Stimulated activated CD4-positive, alpha-beta T cell treated with anti-CD3 and anti-CD28 coated beads, Interleukin-1b, Interleukin-23, amount 100 ng/mL, for 4 hours (primary cell): Measurements from ENCODE around the gene NDUFA11.
"Not testable (repeated sequence)": the region's sequence is repeated elsewhere in the genome, so short reads cannot be mapped to it uniquely, and the experiment has no call there.

ENCODE experiments used
- DNase-seq, 2 donors: peaks; one replicate each; pipeline ENCODE4 v3.0.0-alpha.2; 2020; ENCODE audit warnings: low read depth in 2 of 2

Gene NDUFA11

DNA sequence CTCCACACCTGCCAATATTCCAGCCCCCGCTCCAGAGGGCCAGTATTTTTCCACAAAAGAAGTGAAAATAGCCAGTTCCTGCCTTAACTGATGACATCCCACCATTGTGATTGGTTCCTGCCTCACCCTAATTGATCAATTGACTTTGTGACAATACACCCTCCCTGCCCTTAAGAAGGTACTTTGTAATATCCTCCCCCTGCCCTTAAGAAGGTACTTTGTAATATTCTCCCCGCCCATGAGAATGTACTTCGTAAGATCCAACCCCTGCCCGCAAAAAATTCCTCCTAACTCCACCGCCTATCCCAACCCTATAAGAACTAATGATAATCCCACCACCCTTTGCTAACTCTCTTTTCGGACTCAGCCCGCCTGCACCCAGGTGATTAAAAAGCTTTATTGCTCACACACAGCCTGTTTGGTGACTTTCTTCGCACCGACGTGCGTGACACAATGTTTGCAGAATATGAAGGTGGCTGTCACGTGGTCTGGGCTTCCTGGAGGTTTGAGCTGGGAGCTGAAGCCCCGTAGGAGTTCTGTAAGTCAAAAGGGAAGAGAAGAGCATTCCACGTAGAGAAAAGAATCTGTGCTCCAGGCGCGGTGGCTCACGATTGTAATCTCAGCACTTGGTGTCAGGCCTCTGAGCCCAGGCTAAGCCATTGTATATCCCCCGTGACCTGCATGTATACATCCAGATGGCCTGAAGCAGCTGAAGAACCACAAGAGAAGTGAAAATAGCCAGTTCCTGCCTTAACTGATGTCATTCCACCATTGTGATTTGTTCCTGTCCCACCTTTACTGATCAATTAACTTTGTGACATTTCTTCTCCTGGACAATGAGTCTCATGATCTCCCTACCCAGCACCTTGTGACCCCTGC, 46.1 kb downstream of the NDUFA11 start:
- DNase-seq, result no peak

DNA sequence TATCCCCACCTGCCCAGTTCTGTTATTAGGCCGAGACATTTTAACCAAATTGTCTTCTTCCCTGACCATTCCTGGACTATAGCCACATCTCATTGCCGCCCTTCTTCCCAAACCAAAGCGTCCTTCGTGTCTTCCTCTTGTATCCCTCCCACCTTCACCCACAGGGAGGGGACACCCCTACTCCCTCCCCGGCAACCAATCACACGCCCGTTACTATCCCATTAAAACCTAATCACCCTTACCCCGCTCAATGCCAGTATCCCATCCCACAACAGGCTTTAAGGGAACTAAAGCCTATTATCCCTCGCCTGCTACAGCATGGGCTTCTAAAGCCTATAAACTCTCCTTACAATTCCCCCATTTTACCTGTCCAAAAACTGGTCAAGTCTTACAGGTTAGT, 48.4 kb downstream of the NDUFA11 start:
- DNase-seq, result not testable (repeated sequence)

GRCh38 chr19:5854121-5854520, 49.5 kb downstream of the NDUFA11 start:
- DNase-seq, result not testable (repeated sequence)

DNA sequence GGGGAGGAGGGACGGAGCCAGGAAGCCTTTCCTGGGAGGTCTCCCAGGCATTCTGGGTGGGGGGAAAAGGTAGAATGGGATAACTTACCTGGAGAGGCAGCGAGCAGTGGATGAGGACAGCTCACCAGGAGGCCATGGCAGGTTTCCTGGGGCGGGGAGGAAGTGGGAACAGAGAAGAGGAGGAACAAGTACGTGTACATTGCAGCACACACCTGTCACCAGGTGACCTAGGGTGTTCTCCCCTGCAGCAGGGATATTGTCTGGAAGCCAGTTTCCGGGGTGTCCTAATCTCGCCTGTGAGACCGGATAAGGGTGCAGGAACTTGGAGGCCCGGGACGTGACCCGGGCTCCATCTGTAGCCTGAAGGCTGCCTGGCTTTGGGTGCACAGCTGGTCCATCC, 52.3 kb downstream of the NDUFA11 start, which contains the start of gene FUT3:
Gene FUT3 (minus strand): TSS at position 148 of the 400 bp plus-strand sequence.
- DNase-seq, result no peak

GRCh38 chr19:5850743-5851293, 52.8 kb downstream of the NDUFA11 start:
- DNase-seq, result no peak

GRCh38 chr19:5850189-5850588, 53.4 kb downstream of the NDUFA11 start:
- DNase-seq, result no peak

DNA sequence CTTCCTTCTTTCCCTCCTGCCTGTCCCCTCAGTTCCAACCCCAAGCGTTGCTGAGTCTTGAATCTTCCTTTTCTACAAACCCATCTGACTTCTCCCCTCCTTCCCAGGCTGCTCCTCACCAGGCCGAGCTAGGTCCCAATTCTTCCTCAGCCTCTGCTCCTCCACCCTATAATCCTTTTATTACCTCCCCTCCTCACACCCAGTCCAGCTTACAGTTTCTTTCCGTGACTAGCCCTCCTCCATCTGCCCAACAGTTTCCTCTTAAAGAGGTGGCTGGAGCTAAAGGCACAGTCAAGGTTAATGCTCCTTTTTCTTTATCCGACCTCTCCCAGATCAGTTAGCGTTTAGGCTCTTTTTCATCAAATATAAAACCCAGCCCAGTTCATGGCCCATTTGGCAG, 55.0 kb downstream of the NDUFA11 start:
- DNase-seq, result not testable (repeated sequence)

DNA sequence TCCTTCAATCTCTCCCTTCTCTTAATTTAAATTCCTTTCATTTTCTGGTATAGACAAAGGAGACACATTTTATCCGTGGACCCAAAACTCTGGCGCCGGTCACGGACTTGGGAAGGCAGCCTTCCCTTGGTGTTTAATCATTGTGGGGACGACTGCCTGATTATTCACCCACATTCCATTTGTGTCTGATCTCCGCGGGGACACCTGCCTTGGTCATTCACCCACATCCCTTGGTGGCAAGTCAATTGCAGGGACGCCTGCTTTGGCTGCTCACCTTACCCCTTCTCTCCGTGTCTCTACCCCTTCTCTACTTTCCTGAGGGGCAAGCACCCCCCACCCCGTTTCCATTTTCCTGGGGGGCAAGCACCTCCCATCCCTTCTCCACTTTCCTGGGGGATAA, 55.7 kb downstream of the NDUFA11 start:
- DNase-seq, result not testable (repeated sequence)
